Stomach smooth muscle (tissue), 2 donors: Measurements from ENCODE around the gene TNS1.

Experiments used
- H3K27ac ChIP-seq: one replicate; pipeline ENCODE4 v1.7.0; 2013; ENCODE audit warnings: mild to moderate bottlenecking, low read length, inconsistent platforms
- H3K27me3 ChIP-seq, 2 donors: one replicate each; pipeline ENCODE4 v1.7.0; 2013; ENCODE audit warnings: low read length in 2 of 2; ENCODE audit not compliant: insufficient read depth in 2 of 2, control insufficient read depth in 1 of 2
- H3K36me3 ChIP-seq, 2 donors: one replicate each; pipeline ENCODE4 v1.7.0; 2013; ENCODE audit warnings: low read length in 2 of 2; ENCODE audit not compliant: control insufficient read depth in 2 of 2, insufficient read depth in 2 of 2
- H3K4me1 ChIP-seq: one replicate; pipeline ENCODE4 v1.7.0; 2013; ENCODE audit warnings: low read length; ENCODE audit not compliant: control insufficient read depth, insufficient read depth
- H3K4me3 ChIP-seq, 2 donors: one replicate each; pipeline ENCODE4 v1.7.0; 2013; ENCODE audit warnings: low read length in 2 of 2
- H3K9ac ChIP-seq, 2 donors: one replicate each; pipeline ENCODE4 v1.7.0; 2013; ENCODE audit warnings: low read length in 2 of 2, mild to moderate bottlenecking in 1 of 2
- H3K9me3 ChIP-seq, 2 donors: one replicate each; pipeline ENCODE4 v1.7.0; 2013; ENCODE audit warnings: low read length in 2 of 2; ENCODE audit not compliant: control insufficient read depth in 2 of 2
- donor health status: healthy.
- donor health status: Pancreatic carcinoma.

TNS1 gene

GRCh38 chr2:217853961-217854360, 148.8 kb downstream of the TNS1 start:
- peaks cover 98% of the 10 kb centered on the region for H3K4me1 ChIP-seq
- H3K27ac ChIP-seq: peak overlapping the region; percentile 66
- H3K36me3 ChIP-seq: peaks cover 46 to 49% of the 10 kb centered on the region in 2 donors
- no peaks in the 10 kb centered on the region for H3K27me3 ChIP-seq
- H3K9ac ChIP-seq: no peak overlapping the region
- H3K9me3 ChIP-seq: no peaks in the 10 kb centered on the region
- H3K4me3 ChIP-seq: no peak overlapping the region

DNA sequence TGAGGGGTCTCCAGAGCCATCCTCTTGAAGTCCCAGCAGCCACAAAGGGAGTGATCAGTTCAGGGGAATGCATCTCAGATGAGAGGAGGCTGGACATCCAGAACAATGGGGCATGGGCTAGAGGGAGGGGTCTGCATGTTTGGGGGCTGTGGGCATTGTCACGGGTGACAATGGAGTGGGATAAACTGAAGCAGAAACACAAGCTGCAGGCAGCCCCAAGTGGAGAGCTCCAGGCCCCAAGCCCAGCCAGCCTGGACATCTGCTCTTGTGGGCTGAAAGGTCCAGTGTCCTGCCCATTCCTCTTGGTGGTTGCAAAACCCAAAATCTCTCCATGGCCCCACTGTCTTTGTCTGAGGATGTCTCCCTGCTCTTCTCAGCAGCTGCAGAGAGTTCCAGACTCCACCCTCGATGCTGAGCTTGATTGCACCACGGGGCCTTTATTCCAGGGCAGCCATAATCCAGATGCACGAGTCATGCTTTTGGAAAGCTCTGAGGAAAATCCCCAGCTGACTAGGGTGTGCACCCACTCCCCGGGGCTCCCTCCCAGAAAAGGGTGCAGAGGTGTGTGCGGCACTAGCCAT, 149.4 kb downstream of the TNS1 start:
- peaks cover 52 to 55% of the 10 kb centered on the region in 2 donors for H3K36me3 ChIP-seq
- no peaks in the 10 kb centered on the region for H3K9me3 ChIP-seq
- H3K27ac ChIP-seq: peak overlapping the region; percentile 66
- H3K4me1 ChIP-seq: peaks cover 98% of the 10 kb centered on the region
- H3K4me3 ChIP-seq: peak overlapping the region in 1 of 2 donors; percentile 4
- H3K27me3 ChIP-seq: no peaks in the 10 kb centered on the region
- H3K9ac ChIP-seq: peak overlapping the region in 1 of 2 donors; percentile 29

DNA sequence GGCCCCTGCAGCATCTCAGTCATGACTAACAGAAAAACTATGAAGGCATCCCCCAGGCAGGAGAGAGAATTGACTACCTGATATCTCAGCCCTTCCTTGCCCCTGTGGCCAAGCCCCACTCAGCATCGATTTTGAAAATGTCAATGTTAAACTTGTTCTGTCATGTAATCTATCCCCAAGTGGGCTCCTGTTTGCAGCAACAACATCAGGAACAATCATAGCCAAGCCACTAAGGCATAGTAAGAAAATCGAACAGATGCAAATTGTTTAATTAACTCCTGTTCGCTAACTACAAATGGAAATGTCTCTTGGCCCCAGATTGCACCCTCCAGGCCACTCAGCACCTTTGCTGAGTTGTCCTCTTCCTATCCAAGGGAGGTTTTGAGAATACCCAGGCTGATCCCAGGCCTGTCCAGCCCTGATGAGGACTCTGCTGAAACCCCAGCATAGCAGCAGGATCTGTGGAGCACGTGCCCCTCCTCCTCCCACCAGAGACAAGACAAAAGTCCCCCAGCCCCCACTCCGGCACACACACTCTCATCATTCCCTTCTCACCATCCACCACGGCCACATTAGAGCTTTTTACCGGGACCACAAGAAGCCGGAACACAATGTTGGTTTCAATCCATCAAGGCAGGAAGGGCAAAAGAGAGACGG, 150.1 kb downstream of the TNS1 start:
- peak overlapping the region; percentile 66 for H3K27ac ChIP-seq
- peaks cover 93% of the 10 kb centered on the region for H3K4me1 ChIP-seq
- peak overlapping the region in 1 of 2 donors; percentile 29 for H3K9ac ChIP-seq
- no peaks in the 10 kb centered on the region for H3K27me3 ChIP-seq
- peaks cover 59 to 62% of the 10 kb centered on the region in 2 donors for H3K36me3 ChIP-seq
- peak overlapping the region in 1 of 2 donors; percentile 15 for H3K4me3 ChIP-seq
- H3K9me3 ChIP-seq: no peaks in the 10 kb centered on the region

DNA sequence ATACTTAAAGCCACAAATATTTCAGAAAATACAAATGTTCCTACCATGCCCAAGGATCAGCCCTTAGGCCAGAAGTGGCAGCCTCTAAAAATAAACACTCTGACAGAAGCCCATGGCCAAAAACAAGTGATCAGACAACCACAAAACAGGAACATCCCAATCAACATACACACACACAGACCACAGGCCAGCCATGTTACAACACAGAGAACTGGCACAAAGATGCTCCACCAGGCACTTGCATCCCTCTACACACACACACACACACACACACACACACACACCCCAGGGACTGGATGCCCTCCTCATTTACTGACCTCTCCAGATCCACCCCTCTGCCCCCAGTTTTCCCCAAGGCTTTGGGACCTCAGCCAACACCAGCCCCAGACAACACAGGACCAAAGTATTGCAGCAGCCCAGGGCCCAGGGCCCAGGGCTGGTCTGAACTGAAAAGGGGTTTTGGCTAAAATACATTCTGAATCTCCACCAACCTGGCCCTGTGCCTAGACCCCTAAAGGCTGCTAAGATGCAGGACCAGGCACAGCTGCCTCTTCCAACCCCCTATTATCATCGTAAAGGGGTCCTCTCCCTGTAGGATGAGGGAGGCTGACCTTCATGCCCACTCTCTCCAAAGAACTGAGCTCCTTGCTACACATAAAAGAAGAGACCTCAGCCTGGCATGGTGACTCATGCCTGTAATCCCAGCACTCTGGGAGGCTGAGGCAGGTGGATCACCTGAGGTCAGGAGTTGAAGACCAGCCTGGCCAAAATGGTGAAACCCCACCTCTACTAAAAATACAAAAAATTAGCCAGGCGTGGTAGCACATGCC, 151.4 kb downstream of the TNS1 start:
- H3K27ac ChIP-seq: peak overlapping the region; percentile 73
- no peaks in the 10 kb centered on the region for H3K27me3 ChIP-seq
- peak overlapping the region in 1 of 2 donors; percentile 55 for H3K4me3 ChIP-seq
- H3K4me1 ChIP-seq: peaks cover 92% of the 10 kb centered on the region
- H3K36me3 ChIP-seq: peaks cover 68 to 70% of the 10 kb centered on the region in 2 donors
- H3K9me3 ChIP-seq: no peaks in the 10 kb centered on the region
- H3K9ac ChIP-seq: peak overlapping the region; percentile 16 to 29

GRCh38 chr2:217849154-217849975, 153.4 kb downstream of the TNS1 start:
- Histone ChIP-seq H3K36me3 (peaks cover 66 to 68% of the 10 kb centered on the region in 2 donors), H3K9me3 (no peaks in the 10 kb centered on the region), H3K4me3 (no peak overlapping the region), H3K27me3 (no peaks in the 10 kb centered on the region), H3K9ac (no peak overlapping the region), H3K4me1 (peaks cover 92% of the 10 kb centered on the region), H3K27ac (peak overlapping the region; percentile 73)

DNA sequence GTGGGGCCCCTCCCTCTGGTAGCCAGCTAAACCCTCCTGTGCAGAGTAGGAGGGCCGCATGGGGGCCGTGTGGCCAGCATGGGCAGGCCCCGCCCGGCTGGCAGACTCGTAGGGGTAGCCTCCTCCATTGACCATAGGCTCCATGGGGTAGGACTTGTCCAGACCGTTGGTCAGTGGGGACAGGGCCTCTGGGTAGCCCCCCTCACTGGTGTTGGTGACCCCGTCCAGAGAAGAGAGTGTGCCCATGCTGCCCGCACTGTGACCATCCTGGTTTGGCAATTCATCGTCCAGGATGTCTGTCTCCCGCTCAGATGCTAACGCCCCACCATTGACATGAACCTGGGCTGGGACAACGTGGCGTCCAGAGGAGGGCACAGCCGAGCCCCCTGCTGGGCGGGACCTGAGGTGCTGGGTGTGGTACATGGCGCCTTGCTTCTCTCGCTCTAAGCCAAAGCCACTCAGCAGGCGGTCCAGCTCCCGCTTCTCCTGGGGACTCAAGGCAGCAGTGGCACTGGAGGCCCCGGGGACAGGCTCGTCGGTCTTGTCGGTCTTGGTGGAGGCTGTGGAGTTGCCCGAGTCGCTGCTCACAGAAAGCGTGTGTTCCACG, 154.3 kb downstream of the TNS1 start:
- Histone ChIP-seq H3K4me3 (no peak overlapping the region), H3K4me1 (peaks cover 92% of the 10 kb centered on the region), H3K27ac (peak overlapping the region; percentile 73), H3K9me3 (no peaks in the 10 kb centered on the region), H3K36me3 (peaks cover 65 to 71% of the 10 kb centered on the region in 2 donors), H3K9ac (no peak overlapping the region), H3K27me3 (no peaks in the 10 kb centered on the region)

- Histone ChIP-seq H3K9me3 (no peaks in the 10 kb centered on the region), H3K9ac (no peak overlapping the region), H3K36me3 (peaks cover 62 to 71% of the 10 kb centered on the region in 2 donors), H3K4me1 (peaks cover 89% of the 10 kb centered on the region), H3K27me3 (no peaks in the 10 kb centered on the region), H3K27ac (peak overlapping the region; percentile 90), H3K4me3 (no peak overlapping the region)
Observed at GRCh38 chr2:217847552-217848350, 155.0 kb downstream of the TNS1 start.

DNA sequence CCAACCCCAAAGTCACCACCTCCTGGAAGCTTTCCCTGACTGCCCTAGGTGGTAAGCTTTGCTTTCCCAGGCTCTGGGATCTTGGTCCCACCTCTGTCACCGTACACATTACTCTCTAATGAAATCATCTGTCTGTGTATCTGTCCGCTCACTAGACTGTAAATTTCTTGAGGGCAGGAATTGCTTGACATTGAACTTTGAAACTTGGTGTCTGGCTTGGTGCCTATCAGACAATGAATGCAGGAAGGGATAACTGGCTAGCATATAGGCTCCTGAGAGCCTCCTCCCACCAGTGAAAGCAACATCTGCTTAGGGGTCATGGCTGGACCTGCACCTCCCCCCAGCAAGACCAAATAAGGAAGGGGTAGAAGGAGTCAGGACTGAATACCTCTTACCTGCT, 155.7 kb downstream of the TNS1 start:
- Histone ChIP-seq H3K27me3 (no peaks in the 10 kb centered on the region), H3K36me3 (peaks cover 63 to 71% of the 10 kb centered on the region in 2 donors), H3K9me3 (no peaks in the 10 kb centered on the region), H3K27ac (peak overlapping the region; percentile 90), H3K4me1 (peaks cover 89% of the 10 kb centered on the region), H3K9ac (no peak overlapping the region), H3K4me3 (no peak overlapping the region)

- H3K4me3 ChIP-seq: no peak overlapping the region
- H3K36me3 ChIP-seq: peaks cover 69 to 77% of the 10 kb centered on the region in 2 donors
- no peak overlapping the region for H3K9ac ChIP-seq
- H3K27me3 ChIP-seq: no peaks in the 10 kb centered on the region
- H3K27ac ChIP-seq: peak overlapping the region; percentile 90
- H3K9me3 ChIP-seq: no peaks in the 10 kb centered on the region
- H3K4me1 ChIP-seq: peaks cover 89% of the 10 kb centered on the region
Observed at GRCh38 chr2:217846321-217846743, 156.5 kb downstream of the TNS1 start.
